Left lung (tissue), 10 donors: ENCODE measurements around the gene ABHD2. TPM values are rescaled to one million over a fixed set of nuclear protein-coding genes. Genes with fewer than 3 reads are reported as not detected.
A peak's percentile ranks its signal among the peaks of the same experiment; 100 is the strongest.

Experiments used
- ATAC-seq: fragments of 200-7000 bp; cut with Tn5 transposase; one replicate; pipeline ENCODE4 v1.9.1; 2020; ENCODE audit warnings: moderate library complexity
- DNase-seq, 4 donors: peaks; one replicate each; pipeline ENCODE4 v3.0.0-alpha.2; 2013 to 2020
- H3K27ac ChIP-seq, 2 donors: fragments of 200-600 bp; sonication (generic) in 1 of 2; one replicate each; pipeline versions ENCODE4 v1.5.0 to v1.8.0; 2020 to 2021
- H3K27me3 ChIP-seq, 2 donors: fragments of 200-600 bp; sonication (generic) in 1 of 2; one replicate each; pipeline versions ENCODE4 v1.5.0 to v1.8.0; 2020 to 2021
- H3K36me3 ChIP-seq, 2 donors: fragments of 200-600 bp; sonication (generic) in 1 of 2; one replicate each; pipeline versions ENCODE4 v1.5.0 to v1.8.0; 2020 to 2021
- H3K4me1 ChIP-seq, 2 donors: fragments of 200-600 bp; one replicate each; pipeline ENCODE4 v1.8.0; 2021
- H3K4me3 ChIP-seq, 2 donors: fragments of 200-600 bp; sonication (generic) in 1 of 2; one replicate each; pipeline versions ENCODE4 v1.5.0 to v1.8.0; 2020 to 2021; ENCODE audit warnings: mild to moderate bottlenecking in 1 of 2
- H3K9me3 ChIP-seq, 2 donors: fragments of 200-600 bp; sonication (generic) in 1 of 2; one replicate each; pipeline versions ENCODE4 v1.5.0 to v1.8.0; 2020 to 2021
- intact Hi-C, 2 donors: fragments of 100-400 bp; cut with DNase I; formaldehyde crosslinking; loops; one replicate each; pipeline versions ENCODE4 v1.11.2 to v1.14.2; 2022
- polyA plus RNA-seq, 6 donors: library from polyadenylated mRNA; unstranded; fragments of 120-200 nt; gene quantifications; one replicate each; pipeline ENCODE4 v1.2.1, GENCODE V29; 2013; ENCODE audit not compliant: insufficient read length in 6 of 6
- total RNA-seq, 2 donors: library from RNA; stranded (reverse); fragmentation: NEBNext Ultra II Directional; extraction: Animal tissue kit (Norgen Biotek cat#: 25700); gene quantifications; one replicate each; pipeline ENCODE4 v1.2.1, GENCODE V29; 2021
- TF ChIP-seq, protein P1 (sequence below), 2 donors: fragments of 200-600 bp; sonication (generic) in 1 of 2; IDR thresholded peaks; one replicate each; pipeline versions ENCODE4 v1.5.0 to v1.8.0; 2021; ENCODE audit warnings: antibody characterized with exemption in 2 of 2
- donor health status: DM: no; HTN: yes; CAD: no.
- donor health status: DM: no; HTN: no; CAD: no.

ABHD2 gene
- total and polyA plus RNA-seq, 8 donors: 35.4 to 231 (median 46.9) TPM

DNA sequence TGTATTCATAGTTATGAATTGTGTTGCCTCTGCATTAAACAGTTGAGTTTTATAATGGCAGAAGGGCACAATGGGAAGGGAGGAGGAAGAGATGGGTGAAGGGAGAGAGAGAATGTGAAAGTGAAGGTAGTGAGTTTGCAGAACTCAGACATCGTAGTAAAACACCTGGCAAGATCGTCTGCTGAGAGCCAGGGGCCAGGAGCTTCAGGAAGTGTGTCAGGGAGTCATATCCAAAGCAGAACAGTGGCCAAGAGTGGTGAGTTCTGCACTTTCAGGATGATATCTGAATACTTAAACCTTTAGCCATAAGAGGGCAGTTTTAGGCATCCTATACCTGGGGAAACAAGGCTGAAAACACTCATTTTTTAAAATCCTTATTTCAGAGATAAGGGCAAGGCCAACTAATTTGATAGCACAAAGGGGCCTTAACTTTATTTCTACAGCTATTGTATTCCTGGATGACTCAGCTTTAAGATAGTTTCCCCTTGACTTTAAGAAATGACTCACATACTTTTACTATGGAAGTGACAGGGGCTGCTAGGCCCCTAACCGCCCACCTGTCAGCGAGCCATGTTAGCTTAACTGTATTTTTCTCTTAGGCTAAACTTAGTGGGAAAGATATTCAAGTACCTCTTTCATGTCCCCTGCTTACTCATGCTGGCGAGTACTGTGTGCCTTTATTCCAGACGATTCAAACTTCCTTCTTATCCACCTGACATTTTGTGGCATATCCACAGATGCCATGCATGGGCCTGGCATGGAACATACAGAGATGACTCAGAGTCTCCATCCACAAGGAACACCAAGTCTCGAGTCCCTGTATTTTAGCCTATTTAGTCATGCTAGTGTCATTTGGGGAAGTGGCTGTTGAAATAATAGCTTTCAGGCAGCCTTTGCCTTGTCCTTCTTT is 79.3 kb downstream of the ABHD2 start:
- peak overlapping the region; percentile 41 to 73 for H3K27ac ChIP-seq
- peak in 1 of 4 donors; percentile 49 for DNase-seq
- H3K4me3 ChIP-seq: no peak overlapping the region
- H3K36me3 ChIP-seq: peaks cover 0 to 5% of the 10 kb centered on the region in 2 donors
- peak; percentile 63 for ATAC-seq
- intact Hi-C loops: no loop called here
- H3K27me3 ChIP-seq: no peaks in the 10 kb centered on the region
- no peaks in the 10 kb centered on the region for H3K9me3 ChIP-seq
- TF ChIP-seq, protein P1, sequence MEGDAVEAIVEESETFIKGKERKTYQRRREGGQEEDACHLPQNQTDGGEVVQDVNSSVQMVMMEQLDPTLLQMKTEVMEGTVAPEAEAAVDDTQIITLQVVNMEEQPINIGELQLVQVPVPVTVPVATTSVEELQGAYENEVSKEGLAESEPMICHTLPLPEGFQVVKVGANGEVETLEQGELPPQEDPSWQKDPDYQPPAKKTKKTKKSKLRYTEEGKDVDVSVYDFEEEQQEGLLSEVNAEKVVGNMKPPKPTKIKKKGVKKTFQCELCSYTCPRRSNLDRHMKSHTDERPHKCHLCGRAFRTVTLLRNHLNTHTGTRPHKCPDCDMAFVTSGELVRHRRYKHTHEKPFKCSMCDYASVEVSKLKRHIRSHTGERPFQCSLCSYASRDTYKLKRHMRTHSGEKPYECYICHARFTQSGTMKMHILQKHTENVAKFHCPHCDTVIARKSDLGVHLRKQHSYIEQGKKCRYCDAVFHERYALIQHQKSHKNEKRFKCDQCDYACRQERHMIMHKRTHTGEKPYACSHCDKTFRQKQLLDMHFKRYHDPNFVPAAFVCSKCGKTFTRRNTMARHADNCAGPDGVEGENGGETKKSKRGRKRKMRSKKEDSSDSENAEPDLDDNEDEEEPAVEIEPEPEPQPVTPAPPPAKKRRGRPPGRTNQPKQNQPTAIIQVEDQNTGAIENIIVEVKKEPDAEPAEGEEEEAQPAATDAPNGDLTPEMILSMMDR (IDR thresholded peaks at IDR 0.05): no peak
- H3K4me1 ChIP-seq: peaks cover 8 to 47% of the 10 kb centered on the region in 2 donors

DNA sequence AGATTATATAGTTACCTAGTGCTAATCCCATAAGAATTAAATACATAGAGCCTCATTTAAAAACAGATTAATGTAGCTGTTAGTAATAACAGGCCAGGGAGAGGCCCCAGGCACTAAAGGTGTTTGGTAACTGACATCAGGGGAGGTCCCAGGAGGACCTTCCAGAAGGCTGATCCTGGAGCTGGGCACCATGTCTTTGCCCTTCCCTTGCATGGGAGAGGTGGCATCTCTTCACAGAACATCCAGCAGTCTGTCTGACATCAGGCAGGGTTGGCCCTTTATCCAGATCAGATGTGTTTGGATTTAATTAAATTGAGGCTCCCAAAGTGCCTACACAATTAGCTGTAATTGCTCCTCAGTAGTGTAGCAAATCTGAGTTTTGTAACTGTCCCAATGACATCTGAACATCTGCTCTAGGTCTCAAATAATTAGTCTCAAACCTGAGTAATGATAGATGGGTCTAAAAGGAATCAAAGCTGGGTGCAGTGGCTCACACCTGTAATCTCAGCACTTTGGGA is 80.1 kb downstream of the ABHD2 start:
- Histone ChIP-seq H3K9me3 (no peaks in the 10 kb centered on the region), H3K36me3 (peaks cover 0 to 7% of the 10 kb centered on the region in 2 donors), H3K4me3 (no peak overlapping the region), H3K27me3 (no peaks in the 10 kb centered on the region), H3K4me1 (peaks cover 8 to 47% of the 10 kb centered on the region in 2 donors), H3K27ac (peak overlapping the region; percentile 41 to 73)
- intact Hi-C loops: no loop called here
- ATAC-seq (no peak), DNase-seq (no peak)
- TF ChIP-seq, protein P1 (IDR thresholded peaks at IDR 0.05): no peak

DNA sequence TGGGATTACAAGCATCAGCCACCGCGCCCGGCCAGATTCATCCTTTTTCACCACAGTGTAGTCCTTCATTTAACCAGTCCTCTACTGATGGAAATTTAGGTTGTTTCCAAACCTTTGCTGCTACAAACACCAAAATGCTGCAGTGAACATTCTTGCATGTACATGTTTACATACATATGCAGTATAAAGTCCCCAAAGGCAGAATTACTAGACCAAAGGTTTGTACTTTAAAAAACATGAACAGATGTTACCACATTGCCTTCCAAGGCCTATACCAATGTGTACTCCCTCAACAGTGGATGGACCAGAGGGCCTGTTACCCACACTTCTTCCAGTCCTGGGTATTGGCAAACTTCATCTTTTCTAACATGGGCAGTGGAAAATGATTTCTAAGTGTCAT is 82.1 kb downstream of the ABHD2 start:
- peaks cover 0 to 18% of the 10 kb centered on the region in 2 donors for H3K36me3 ChIP-seq
- no peaks in the 10 kb centered on the region for H3K27me3 ChIP-seq
- no peak overlapping the region for H3K27ac ChIP-seq
- H3K4me3 ChIP-seq: no peak overlapping the region
- no peaks in the 10 kb centered on the region for H3K9me3 ChIP-seq
- DNase-seq: no peak
- no peak for ATAC-seq
- TF ChIP-seq, protein P1 (IDR thresholded peaks at IDR 0.05): no peak
- H3K4me1 ChIP-seq: peaks cover 7 to 39% of the 10 kb centered on the region in 2 donors
- intact Hi-C loops: loop anchor here in 1 of 2 donors (10.0 kb wide), 1 partner anchor 266 kb away; no protein-coding TSS in a partner anchor

DNA sequence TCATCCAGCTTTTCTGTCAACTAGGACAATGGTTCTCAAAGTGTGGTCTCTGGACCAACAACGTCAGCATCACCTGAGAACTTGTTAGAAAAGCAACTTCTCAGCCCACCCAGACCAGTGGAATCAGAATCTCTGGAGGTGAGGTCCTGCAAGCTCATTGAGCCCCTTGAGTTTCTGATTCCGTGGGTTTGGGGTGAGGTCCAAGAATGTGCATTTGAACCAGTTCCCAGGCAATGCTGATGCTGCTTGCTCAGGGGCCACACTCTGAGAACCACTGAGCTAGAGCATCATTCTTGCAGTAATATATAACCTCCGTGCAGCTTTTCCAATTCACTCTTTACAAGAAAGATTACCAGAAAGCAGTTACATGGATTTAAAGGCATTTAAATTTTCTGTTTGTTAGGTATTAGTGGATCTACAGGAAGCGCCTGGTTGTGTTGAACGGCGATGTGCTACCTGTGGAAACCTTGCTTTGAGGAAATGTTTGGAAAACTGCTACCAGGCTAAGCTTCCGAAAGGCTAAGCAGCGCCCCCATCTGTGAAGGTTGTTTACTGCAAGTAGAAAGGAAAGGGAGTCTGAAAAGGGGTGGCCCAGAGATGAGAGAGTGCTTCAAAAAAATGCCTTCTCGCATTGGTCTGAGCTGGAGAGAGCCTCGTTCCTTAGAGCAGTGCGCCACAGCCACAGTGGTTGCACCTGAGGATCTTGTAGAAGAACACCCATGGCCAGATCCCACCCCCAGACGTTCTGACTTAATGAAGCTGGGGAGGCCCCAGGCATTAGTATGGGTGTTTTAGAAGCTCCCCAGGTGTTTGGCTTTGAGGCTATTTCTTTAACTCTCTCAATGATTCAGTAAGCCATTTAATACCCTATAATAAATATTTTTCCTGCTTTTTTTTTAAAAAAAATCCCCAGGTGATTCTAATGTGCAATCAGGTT is 83.1 kb downstream of the ABHD2 start:
- peak; percentile 69 for ATAC-seq
- peaks cover 0 to 29% of the 10 kb centered on the region in 2 donors for H3K36me3 ChIP-seq
- no peaks in the 10 kb centered on the region for H3K9me3 ChIP-seq
- no peaks in the 10 kb centered on the region for H3K27me3 ChIP-seq
- H3K4me3 ChIP-seq: no peak overlapping the region
- H3K4me1 ChIP-seq: peaks cover 4 to 30% of the 10 kb centered on the region in 2 donors
- DNase-seq: peak in 1 of 4 donors; percentile 55
- H3K27ac ChIP-seq: no peak overlapping the region
- intact Hi-C loops: loop anchor here in 1 of 2 donors (10.0 kb wide), 1 partner anchor 267 kb away; no protein-coding TSS in a partner anchor
- TF ChIP-seq, protein P1 (IDR thresholded peaks at IDR 0.05): peak; percentile 50 to 63
